WERI-Rb-1 (cell line): ENCODE measurements around the gene CRKL.

Source experiments
- DNase-seq: peaks from one replicate; pipeline ENCODE4 v3.0.0-alpha.2; 2020
- H3K27ac ChIP-seq: fragments of 250-450 bp; sonication (Bioruptor Pico); 2 replicates; pipeline ENCODE4 v1.5.1; 2020; ENCODE audit warnings: mild to moderate bottlenecking, moderate library complexity
- H3K27me3 ChIP-seq: fragments of 250-450 bp; sonication (Bioruptor Pico); 2 replicates; pipeline ENCODE4 v1.5.1; 2021; ENCODE audit warnings: mild to moderate bottlenecking, low read depth, moderate library complexity; ENCODE audit not compliant: insufficient read depth, severe bottlenecking
- H3K36me3 ChIP-seq: fragments of 250-450 bp; sonication (Bioruptor Pico); 2 replicates; pipeline ENCODE4 v1.5.1; 2020; ENCODE audit warnings: mild to moderate bottlenecking, moderate library complexity
- H3K4me3 ChIP-seq: 2 replicates; pipeline ENCODE4 v1.5.1; 2011; ENCODE audit warnings: low read depth, mild to moderate bottlenecking, control low read depth, low read length
- H3K9me3 ChIP-seq: fragments of 250-450 bp; sonication (Bioruptor Pico); 2 replicates; pipeline ENCODE4 v1.5.1; 2021; ENCODE audit warnings: mild to moderate bottlenecking, moderate library complexity; ENCODE audit not compliant: severe bottlenecking
- TF ChIP-seq, protein P1 (sequence below): IDR thresholded peaks from 2 replicates; pipeline ENCODE4 v1.5.1; 2011; ENCODE audit warnings: low read depth, mild to moderate bottlenecking, control low read depth, inconsistent platforms, low read length

The CRKL gene

DNA sequence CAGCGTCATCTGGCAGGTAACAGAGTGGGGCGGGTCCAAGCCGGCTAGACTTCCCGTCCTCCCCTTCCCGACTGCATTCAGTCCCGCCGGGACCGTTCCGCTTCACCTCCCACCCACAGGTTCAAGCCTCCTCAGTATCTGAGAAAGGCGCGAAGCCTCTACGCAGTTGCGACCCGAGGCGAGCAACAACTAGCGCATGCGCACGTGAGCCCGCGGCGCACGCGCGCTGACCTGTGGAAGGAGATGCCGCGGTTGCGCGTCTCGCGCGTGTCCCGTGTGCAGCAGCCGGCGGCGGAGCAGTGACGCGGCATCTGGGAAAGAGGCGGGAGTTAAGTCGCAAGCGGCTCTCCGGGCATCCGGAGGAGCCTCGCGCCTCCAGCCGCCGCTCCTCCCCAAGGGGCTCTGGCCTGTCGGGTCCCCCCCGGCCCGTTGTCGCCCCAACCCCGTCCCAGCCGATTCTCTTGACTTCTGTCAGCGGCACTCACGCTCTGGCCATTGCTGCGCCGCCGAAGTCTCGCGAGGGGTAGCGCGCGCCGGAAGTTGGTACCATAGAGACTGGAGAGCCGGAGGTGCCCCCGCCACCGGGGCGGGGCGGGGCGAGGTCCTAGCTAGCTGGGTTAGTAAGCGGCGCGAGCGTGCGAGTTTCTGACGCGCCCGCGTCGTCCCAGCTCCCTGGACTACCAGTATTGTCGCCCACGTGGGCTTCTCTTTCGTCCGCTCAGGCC, 84.6 kb downstream of the CRKL start, which contains the start of gene THAP7:
Gene THAP7 (minus strand): TSS at position 518 of the 725 bp plus-strand sequence. CDS start 207 bp downstream, at position 311.
- Histone ChIP-seq H3K36me3 (peaks cover 71% of the 10 kb centered on the region), H3K4me3 (peak within 1 kb of the TSS; percentile 95), H3K27me3 (no peaks in the 10 kb centered on the region), H3K9me3 (no peaks in the 10 kb centered on the region), H3K27ac (peak within 1 kb of the TSS; percentile 99)
- peak; percentile 97 for DNase-seq
- TF ChIP-seq, protein P1, sequence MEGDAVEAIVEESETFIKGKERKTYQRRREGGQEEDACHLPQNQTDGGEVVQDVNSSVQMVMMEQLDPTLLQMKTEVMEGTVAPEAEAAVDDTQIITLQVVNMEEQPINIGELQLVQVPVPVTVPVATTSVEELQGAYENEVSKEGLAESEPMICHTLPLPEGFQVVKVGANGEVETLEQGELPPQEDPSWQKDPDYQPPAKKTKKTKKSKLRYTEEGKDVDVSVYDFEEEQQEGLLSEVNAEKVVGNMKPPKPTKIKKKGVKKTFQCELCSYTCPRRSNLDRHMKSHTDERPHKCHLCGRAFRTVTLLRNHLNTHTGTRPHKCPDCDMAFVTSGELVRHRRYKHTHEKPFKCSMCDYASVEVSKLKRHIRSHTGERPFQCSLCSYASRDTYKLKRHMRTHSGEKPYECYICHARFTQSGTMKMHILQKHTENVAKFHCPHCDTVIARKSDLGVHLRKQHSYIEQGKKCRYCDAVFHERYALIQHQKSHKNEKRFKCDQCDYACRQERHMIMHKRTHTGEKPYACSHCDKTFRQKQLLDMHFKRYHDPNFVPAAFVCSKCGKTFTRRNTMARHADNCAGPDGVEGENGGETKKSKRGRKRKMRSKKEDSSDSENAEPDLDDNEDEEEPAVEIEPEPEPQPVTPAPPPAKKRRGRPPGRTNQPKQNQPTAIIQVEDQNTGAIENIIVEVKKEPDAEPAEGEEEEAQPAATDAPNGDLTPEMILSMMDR, result no peak
